Neural progenitor cell (in vitro differentiated cells): Measurements from ENCODE around the gene OTULIN.
A peak's percentile ranks its signal among the peaks of the same experiment; 100 is the strongest.

Experiments
- EZH2 ChIP-seq: fragments of 200-600 bp; sonication (generic); IDR thresholded peaks from 2 replicates; pipeline ENCODE4 v1.6.1; 2017; ENCODE audit warnings: antibody characterized with exemption, mild to moderate bottlenecking, moderate library complexity
- EZH2phosphoT487 ChIP-seq: fragments of 200-600 bp; sonication (generic); IDR thresholded peaks from 2 replicates; pipeline ENCODE4 v1.6.1; 2017; ENCODE audit warnings: antibody characterized with exemption
- TF ChIP-seq, protein P1 (sequence below): fragments of 200-600 bp; sonication (generic); IDR thresholded peaks from 2 replicates; pipeline ENCODE4 v1.5.1; 2017; ENCODE audit warnings: antibody characterized with exemption, mild to moderate bottlenecking

GRCh38 chr5:14685757-14686156 is 21.2 kb downstream of the OTULIN start:
- TF ChIP-seq EZH2, result no peak
- TF ChIP-seq, protein P1, sequence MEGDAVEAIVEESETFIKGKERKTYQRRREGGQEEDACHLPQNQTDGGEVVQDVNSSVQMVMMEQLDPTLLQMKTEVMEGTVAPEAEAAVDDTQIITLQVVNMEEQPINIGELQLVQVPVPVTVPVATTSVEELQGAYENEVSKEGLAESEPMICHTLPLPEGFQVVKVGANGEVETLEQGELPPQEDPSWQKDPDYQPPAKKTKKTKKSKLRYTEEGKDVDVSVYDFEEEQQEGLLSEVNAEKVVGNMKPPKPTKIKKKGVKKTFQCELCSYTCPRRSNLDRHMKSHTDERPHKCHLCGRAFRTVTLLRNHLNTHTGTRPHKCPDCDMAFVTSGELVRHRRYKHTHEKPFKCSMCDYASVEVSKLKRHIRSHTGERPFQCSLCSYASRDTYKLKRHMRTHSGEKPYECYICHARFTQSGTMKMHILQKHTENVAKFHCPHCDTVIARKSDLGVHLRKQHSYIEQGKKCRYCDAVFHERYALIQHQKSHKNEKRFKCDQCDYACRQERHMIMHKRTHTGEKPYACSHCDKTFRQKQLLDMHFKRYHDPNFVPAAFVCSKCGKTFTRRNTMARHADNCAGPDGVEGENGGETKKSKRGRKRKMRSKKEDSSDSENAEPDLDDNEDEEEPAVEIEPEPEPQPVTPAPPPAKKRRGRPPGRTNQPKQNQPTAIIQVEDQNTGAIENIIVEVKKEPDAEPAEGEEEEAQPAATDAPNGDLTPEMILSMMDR, result peak; percentile 71
- TF ChIP-seq EZH2phosphoT487, result no peak
